HG02885 (cell line): ENCODE data around the gene DNAJC1.

ENCODE experiments used
- ATAC-seq: cut with Tn5 transposase; IDR thresholded peaks from one replicate; pipeline ENCODE4 v1.9.1; 2021; ENCODE audit warnings: mild to moderate bottlenecking; ENCODE audit not compliant: unreplicated experiment, poor library complexity

The DNAJC1 gene

GRCh38 chr10:21797984-21798765, 205.4 kb downstream of the DNAJC1 start:
- no peak for ATAC-seq

DNA sequence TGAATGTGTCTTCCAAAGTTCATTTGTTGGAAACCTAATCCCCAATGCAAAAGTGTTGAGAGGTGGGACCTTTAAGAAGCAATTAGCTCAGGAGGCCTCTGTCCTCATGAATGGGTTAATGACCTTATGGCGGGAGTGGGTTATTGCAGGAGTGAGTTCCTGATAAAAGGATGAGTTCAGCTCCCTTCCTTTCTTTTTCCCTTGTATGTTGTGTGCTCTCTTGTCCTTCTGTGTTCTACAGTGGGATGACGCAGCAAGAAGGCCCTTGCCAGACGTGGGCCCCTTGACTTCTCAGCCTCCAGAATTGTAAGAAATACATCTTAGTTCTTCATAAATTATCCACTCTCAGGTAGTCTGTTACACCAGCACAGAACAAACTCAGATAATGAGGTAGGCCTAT, 206.0 kb downstream of the DNAJC1 start:
- ATAC-seq = no peak

- ATAC-seq = no peak
Observed at GRCh38 chr10:21791276-21791675, 212.3 kb downstream of the DNAJC1 start.

- ATAC-seq = no peak
Observed at GRCh38 chr10:21776883-21777282, 226.6 kb downstream of the DNAJC1 start.

GRCh38 chr10:21771219-21771618, 232.3 kb downstream of the DNAJC1 start:
- no peak for ATAC-seq

GRCh38 chr10:21769041-21769440, 234.5 kb downstream of the DNAJC1 start:
- ATAC-seq = no peak

DNA sequence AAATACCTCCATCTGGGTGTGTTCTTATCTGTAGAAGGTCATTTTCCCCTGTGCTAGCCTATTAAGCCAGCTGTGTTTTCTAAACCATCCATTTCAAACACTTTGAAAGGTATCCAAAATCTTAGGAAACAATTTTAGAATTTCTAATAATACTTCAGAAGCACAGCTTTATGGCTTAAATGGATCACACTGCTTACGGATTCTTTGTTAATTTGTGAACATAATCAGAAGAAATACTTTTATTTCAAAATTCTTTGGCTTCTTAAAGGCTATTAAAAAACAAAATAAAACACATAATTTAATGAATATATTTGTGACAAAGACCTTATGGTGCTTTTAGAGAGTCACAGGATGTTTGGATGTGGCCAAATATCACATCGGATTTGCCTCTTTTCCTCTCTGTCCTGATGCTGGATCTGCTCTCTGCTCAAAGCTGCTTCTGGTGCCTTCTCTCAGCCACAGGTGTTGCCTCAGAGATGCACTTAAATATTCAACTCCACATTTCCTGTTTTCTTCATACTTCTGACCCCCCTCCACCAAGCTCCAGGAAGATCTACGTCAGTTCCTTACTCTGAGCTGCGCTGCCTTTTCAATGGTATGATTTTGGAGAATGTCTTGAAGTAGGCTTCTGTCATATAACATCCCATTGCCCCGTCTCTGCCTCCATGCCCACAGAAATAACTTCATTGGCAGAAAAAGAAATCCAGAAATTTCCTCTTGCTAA, 238.9 kb downstream of the DNAJC1 start:
- no peak for ATAC-seq

GRCh38 chr10:21760332-21760731, 243.2 kb downstream of the DNAJC1 start:
- no peak for ATAC-seq

DNA sequence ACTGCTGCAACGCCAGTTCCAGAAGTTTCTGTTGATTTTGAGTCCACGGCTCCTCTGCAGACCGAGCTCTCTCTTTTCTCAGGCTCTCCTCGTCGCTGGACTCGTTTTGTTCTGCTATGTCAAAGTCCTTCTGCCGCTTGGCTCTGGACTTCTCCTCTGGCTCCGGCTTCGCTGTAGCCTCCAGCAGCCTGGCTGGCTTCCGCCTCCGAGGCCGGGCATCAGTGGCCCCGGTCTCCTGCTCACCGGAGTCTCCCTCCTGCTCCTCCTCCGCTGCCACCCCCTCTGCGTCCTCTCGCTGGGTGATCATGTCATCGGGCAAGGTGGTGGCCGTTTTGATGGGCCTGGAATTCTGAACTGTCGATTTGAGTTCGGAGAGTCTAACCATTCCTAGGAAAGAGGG, 244.3 kb downstream of the DNAJC1 start:
- no peak for ATAC-seq

- ATAC-seq = no peak
Observed at GRCh38 chr10:21758696-21759095, 244.8 kb downstream of the DNAJC1 start.

DNA sequence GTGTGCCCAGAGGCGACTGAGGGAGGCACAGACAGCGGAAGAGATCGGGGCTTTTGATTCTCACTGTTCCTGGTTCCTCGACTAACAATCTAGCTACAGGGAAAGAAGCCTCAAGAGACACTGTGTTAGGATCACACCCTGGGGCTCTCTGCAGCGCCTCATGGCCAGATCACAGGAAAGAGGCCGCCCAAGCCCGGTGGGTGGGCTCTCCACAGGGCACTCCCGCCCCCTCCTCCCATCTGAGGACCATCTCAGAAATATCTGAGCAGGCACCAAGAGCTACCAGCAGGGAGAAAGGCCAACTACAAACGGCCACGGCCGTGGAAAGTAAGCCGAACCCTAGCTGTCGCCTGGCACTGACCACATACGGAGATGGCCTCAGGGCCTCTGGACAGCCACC, 245.3 kb downstream of the DNAJC1 start:
- ATAC-seq = no peak

GRCh38 chr10:21757185-21757901, 246.2 kb downstream of the DNAJC1 start:
- ATAC-seq = no peak

DNA sequence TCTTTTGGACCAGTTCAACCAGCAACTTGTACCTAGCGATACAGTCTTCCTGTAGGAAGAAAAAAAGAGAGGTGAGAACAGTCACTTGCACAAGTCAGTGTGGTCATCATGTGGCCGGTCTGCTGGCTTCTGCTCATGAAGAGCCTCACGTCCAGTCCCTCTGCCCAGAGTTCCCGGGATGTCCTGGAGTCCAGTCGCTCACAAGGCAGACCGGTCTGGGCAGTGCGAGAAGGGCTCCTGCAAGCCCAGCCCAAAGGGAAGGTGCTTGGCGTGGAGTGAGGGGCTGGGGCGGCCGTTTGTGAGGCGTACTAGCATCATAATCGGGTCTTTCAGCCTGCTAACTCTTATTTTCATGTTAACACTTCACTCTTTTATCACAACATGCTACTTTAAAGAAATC, 246.8 kb downstream of the DNAJC1 start:
- no peak for ATAC-seq

DNA sequence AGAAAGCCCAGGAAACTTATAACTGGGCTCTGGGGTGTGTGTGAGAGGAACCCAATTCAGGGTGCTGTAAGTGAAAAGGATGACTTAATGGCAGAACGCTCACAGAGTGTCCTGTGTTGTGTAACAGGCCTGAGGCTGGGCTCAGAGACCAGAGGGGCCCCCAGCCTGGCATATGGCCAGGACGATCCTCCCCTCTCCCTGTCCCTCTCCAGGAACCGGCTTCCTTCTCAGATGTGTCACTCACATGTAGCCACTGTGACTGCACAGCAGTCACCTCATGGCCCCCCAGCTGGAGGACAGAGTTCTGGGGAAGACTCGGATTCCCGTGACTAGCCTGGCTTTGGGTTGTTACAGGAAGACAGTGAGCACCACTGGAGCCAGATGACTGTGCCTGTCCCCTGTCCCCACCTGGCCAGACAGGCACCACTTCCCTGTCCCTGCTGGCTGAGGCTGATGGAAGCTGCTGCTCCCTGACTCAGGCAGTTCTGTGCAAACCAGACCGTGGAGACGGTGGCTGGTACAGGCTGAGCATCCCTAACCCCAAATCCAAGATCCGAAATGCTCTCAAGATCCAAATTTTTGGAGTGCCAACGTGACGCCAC, 249.0 kb downstream of the DNAJC1 start:
- no peak for ATAC-seq

- no peak for ATAC-seq
Observed at GRCh38 chr10:21753497-21754270, 249.8 kb downstream of the DNAJC1 start.

- ATAC-seq = no peak
Observed at GRCh38 chr10:21751341-21752310, 251.9 kb downstream of the DNAJC1 start.

- no peak for ATAC-seq
Observed at GRCh38 chr10:21750424-21750823, 253.1 kb downstream of the DNAJC1 start.

- no peak for ATAC-seq
Observed at GRCh38 chr10:21749788-21750187, 253.7 kb downstream of the DNAJC1 start.

DNA sequence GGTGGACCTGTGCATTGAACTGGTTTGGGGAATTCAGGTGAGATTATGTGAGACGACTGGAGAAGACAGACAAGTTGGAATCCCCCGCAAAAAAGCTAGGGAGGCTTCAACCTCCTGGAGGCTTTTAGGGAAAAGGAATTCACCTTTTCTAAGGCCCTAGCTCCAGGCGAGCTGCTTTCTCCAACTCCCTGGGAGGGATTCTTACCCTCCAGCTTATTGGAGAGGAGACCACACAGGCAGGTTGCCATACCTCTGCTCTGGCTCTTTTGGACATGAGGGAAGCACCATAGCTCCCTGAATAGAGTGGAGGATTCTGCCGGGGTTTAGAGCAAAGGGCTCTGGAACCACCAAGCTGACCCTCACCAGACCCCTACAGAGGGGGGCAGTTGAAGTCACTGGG, 255.7 kb downstream of the DNAJC1 start:
- ATAC-seq = no peak
